Fibroblast of villous mesenchyme (primary cell): ENCODE results near the gene LMF1. TPM values are rescaled to one million over a fixed set of nuclear protein-coding genes. Genes with fewer than 3 reads are reported as not detected.
"Not testable (repeated sequence)": the region's sequence is repeated elsewhere in the genome, so short reads cannot be mapped to it uniquely, and the experiment has no call there.

Experiments
- DNase-seq: peaks from one replicate; pipeline ENCODE4 v3.0.0-alpha.2; 2010; ENCODE audit warnings: low read depth
- H3K4me3 ChIP-seq: 2 replicates; pipeline ENCODE4 v1.5.1; 2011; ENCODE audit warnings: low read depth, mild to moderate bottlenecking, low read length
- total RNA-seq: library from RNA; depleted of rRNA; stranded (reverse); fragments of >200 nt; gene quantifications from 2 replicates; pipeline ENCODE4 v1.2.3, GENCODE V29; 2012
- TF ChIP-seq, protein P1 (sequence below): IDR thresholded peaks from 2 replicates; pipeline ENCODE4 v1.5.1; 2012; ENCODE audit warnings: low read depth, mild to moderate bottlenecking, low read length; ENCODE audit not compliant: insufficient read depth

LMF1 gene
- total RNA-seq, 1 donor = 13.0 TPM

DNA sequence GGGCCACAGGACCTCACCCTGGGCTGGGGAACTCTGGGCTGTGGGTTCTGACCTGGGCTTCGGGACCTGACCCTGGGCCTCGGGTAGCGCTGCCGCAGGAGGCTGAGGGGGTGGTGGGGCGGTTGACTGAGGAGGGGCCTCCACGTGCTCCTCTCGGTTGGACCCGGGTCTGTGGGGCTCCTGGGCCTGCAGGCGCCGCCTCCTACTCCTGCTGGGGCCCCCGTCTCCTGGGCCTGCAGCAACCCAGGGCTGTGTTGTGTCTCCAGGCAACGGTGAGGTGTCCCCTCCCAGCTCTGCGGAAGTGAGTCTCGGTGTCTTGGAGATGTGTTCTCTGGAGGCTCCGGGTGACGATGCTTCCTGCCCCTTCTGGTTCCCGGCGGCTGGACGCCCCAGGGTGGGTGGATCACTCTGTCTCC is 128.7 kb downstream of the LMF1 start:
- TF ChIP-seq, protein P1, sequence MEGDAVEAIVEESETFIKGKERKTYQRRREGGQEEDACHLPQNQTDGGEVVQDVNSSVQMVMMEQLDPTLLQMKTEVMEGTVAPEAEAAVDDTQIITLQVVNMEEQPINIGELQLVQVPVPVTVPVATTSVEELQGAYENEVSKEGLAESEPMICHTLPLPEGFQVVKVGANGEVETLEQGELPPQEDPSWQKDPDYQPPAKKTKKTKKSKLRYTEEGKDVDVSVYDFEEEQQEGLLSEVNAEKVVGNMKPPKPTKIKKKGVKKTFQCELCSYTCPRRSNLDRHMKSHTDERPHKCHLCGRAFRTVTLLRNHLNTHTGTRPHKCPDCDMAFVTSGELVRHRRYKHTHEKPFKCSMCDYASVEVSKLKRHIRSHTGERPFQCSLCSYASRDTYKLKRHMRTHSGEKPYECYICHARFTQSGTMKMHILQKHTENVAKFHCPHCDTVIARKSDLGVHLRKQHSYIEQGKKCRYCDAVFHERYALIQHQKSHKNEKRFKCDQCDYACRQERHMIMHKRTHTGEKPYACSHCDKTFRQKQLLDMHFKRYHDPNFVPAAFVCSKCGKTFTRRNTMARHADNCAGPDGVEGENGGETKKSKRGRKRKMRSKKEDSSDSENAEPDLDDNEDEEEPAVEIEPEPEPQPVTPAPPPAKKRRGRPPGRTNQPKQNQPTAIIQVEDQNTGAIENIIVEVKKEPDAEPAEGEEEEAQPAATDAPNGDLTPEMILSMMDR = no peak
- DNase-seq = peak; percentile 2
- no peak overlapping the region for H3K4me3 ChIP-seq

DNA sequence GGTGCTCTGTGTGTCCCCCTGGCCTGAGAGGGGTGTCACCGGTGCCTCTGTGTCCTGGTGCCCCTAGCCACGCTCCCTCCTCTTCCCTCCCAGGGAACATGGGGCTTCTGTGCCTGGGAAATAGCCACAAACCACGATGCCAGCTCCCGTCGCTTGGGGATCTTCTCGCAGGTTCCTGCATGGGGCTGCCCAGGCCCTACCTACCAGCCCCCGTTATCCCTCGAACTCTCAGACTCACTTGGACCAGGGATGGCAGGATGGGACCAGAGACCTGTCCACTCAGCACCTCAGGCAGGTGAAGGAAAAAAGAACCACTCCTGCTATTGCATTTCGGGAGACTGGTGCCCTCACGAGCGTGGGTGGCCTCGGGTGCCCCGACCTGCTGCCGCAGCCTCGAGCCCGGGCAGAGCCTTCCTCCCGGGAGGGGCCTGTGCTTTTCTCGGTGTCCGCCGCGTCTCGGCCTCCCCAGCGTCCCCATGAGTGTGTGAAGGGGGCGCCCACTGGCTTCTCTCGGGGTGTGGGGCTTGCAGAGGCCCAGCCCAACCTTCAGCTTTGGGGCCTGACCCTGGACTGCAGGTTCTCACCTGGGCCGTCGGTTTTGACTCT is 129.2 kb downstream of the LMF1 start:
- no peak for DNase-seq
- TF ChIP-seq, protein P1 = no peak
- no peak overlapping the region for H3K4me3 ChIP-seq

DNA sequence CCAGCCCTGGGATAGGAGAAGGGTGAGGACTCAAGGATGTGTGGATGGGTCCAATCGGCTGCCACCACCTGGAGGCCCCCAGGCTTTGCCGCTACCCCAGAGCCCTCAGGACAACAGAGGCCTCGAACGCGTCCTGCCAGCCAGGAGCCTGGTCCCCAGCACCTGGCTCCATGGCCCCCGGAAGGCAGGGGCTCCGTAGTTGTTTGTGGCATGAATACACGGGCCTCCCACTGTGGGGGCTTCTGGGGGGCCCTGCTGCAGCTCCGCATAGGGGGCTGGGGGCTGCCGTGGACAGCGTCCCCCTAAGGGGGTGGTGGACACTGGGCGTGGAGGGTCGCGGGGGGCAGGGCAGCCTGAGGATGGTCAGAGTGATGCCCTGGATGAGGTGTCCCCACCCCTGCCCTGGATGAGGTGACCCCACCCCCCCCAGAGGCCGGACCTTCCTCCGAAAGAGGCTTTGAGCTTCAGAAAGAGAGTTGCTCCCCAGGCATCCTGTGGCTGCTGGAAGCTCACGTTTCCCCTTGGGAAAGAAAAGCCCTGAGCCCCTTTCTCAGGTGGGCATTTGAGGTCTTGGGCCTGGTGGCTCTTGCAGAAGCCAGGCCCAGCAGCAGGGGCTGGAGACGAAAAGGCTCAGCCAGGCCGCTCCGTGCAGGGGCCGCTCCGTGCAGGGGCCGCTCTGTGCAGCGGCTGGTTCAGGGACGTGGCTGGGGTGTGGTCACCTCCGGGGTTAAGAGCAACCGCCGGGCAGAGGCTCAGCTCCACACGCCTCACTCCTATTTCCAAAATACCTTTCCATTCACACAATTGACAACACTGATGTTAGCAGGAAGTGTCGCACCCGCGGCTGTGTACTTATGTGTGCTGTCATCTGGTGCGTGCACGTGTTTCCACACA is 130.0 kb downstream of the LMF1 start:
- no peak overlapping the region for H3K4me3 ChIP-seq
- TF ChIP-seq, protein P1 = no peak
- no peak for DNase-seq

DNA sequence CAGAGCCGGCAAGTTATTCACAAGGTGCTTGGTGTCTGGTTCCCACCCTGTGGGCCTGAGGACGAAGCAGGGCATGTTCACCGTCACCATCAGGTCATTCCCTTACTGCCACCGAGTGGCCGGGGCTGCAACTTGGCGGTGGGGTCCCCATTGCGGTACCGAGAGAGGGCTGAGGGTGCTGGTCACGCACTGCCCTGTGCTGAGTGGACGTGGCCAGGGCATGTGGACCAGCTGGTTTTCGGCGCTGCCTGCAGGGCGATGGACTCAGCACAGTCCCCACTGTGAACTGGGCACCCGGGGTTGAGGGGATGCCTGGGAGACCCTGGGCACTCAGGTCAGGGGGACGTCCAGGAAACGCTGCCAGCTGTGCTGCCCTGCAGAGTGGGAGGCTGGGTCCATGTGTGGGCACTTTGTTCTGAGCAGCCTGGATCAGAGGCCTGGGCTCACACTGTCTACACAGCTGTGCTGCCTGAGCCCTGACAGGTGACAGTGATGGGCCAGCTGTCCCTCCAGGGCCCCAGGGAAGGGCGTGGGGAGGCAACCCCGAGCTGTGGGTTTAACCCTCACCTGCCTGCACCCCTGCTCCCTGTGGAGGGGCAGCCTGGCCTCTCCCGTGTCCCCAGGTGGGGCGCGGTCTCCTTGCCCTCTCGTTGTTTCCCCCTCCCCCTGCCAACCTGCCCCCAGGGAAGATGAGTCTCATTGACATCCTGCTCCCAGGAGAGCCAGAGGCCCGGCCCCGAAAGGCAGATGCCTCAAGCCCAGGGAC is 131.0 kb downstream of the LMF1 start:
- TF ChIP-seq, protein P1 = no peak
- no peak overlapping the region for H3K4me3 ChIP-seq
- no peak for DNase-seq

DNA sequence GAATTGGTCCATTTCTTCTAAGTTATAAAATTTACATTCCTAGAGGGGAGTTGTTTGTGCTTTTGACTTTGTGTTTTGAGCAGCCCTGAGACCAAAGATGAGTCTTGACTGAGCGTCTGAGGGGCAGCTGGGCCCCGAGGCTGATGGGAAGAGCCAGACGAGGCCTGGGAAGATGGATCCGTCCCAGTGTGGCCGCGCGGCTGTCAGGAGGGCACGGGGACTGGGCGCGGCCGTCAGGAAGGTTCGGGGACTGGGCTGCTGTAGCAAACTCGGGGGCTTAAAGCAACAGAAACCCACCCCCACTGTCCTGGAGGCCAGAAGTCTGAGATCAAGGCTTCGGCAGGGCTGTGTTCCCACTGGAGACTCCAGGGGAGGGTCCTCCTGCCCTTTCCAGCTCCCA is 132.0 kb downstream of the LMF1 start:
- no peak overlapping the region for H3K4me3 ChIP-seq
- no peak for DNase-seq
- TF ChIP-seq, protein P1 = no peak

DNA sequence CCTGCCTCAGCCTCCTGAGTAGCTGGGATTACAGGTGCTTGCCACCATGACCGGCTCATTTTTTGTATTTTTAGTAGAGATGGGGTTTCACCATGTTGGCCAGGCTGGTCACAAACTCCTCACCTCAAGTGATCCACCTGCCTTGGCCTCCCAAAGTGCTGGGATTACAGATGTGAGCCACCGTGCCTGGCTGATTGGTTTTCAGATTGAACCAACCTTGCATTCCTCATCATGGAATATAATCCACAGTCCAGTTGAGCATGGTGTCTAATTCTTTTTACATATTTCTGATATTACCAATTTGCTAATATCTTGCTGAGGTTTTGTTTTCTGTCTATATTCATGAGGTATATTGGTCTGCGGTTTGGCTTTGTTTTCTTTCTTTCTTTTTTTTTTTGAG is 134.0 kb downstream of the LMF1 start:
- not testable (repeated sequence) for DNase-seq, H3K4me3 ChIP-seq

DNA sequence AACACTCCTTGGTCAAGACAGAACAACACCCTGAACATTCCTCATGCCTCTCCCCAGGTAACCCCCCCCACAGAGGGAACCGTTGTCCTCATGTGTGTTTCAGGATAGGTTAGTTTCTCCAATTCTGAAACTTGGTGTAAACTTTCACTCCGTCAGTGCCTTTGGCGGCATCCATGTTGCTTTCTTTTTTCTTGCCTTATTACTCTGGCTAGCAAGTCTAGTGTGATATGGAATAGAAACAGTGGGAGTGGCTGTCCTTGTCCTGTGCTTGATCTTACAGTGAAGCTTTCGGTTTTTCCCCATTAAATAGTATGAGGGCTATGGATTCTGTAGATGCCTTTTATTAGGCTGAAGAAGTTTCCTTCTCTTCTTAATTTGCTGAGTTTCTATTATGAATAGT is 134.6 kb downstream of the LMF1 start:
- DNase-seq = no peak
- H3K4me3 ChIP-seq = no peak overlapping the region
- TF ChIP-seq, protein P1 = no peak
